ENCODE data around the gene NUP54.

Gene NUP54

GRCh38 chr4:76148142-76148865 lies at the start of gene NUP54:
TSS of gene NUP54 (minus strand) at chr4:76148397. CDS start at chr4:76148374, 23 bp downstream.
- peak; percentile 92 for DNase-seq

- no peak for DNase-seq
Measured at GRCh38 chr4:76197031-76197743, 49.0 kb upstream of the NUP54 start.

GRCh38 chr4:76196376-76196775 lies 48.2 kb upstream of the NUP54 start:
- no peak for DNase-seq

- no peak for DNase-seq
Measured at GRCh38 chr4:76195326-76195725, 47.1 kb upstream of the NUP54 start.

- DNase-seq: peak; percentile 68
Measured at GRCh38 chr4:76194325-76194724, 46.1 kb upstream of the NUP54 start.

GRCh38 chr4:76192236-76192635 lies 44.0 kb upstream of the NUP54 start:
- DNase-seq: peak; percentile 34

GRCh38 chr4:76188557-76188956 lies 40.4 kb upstream of the NUP54 start:
- no peak for DNase-seq

GRCh38 chr4:76188149-76188548 lies 40.0 kb upstream of the NUP54 start:
- no peak for DNase-seq

GRCh38 chr4:76187152-76187551 lies 39.0 kb upstream of the NUP54 start:
- DNase-seq: no peak

GRCh38 chr4:76182463-76182862 lies 34.3 kb upstream of the NUP54 start:
- DNase-seq: no peak

- peak; percentile 67 for DNase-seq
Measured at GRCh38 chr4:76179398-76180318, 31.5 kb upstream of the NUP54 start.

GRCh38 chr4:76178296-76178695 lies 30.1 kb upstream of the NUP54 start:
- no peak for DNase-seq

- no peak for DNase-seq
Measured at GRCh38 chr4:76177709-76178108, 29.5 kb upstream of the NUP54 start.

GRCh38 chr4:76175336-76175735 lies 27.1 kb upstream of the NUP54 start:
- no peak for DNase-seq

- no peak for DNase-seq
Measured at GRCh38 chr4:76174216-76174615, 26.0 kb upstream of the NUP54 start.

- DNase-seq: no peak
Measured at GRCh38 chr4:76168688-76169087, 20.5 kb upstream of the NUP54 start.

GRCh38 chr4:76166480-76166879 lies 18.3 kb upstream of the NUP54 start:
- no peak for DNase-seq

GRCh38 chr4:76160355-76160754 lies 12.2 kb upstream of the NUP54 start:
- peak; percentile 76 for DNase-seq

GRCh38 chr4:76156635-76157034 lies 8.4 kb upstream of the NUP54 start:
- no peak for DNase-seq

GRCh38 chr4:76155979-76156378 lies 7.8 kb upstream of the NUP54 start:
- no peak for DNase-seq

GRCh38 chr4:76153356-76153755 lies 5.2 kb upstream of the NUP54 start:
- no peak for DNase-seq

- peak; percentile 46 for DNase-seq
Measured at GRCh38 chr4:76147454-76148141, 599 bp downstream of the NUP54 start.

- no peak for DNase-seq
Measured at GRCh38 chr4:76144546-76144945, 3.7 kb downstream of the NUP54 start.

Measured in MV-4-11 (cell line).